SU-DHL-6 (cell line): Measurements from ENCODE around the gene TECPR2.

ENCODE experiments used
- CTCF ChIP-seq: fragments of 200-600 bp; sonication (generic); IDR thresholded peaks from one replicate; pipeline ENCODE4 v1.5.1; 2017; ENCODE audit warnings: antibody characterized with exemption, mild to moderate bottlenecking, low read length, moderate library complexity; ENCODE audit not compliant: insufficient read depth, poor library complexity, severe bottlenecking
- EZH2phosphoT487 ChIP-seq: fragments of 200-600 bp; sonication (generic), shearing (Covaris generic); conservative IDR thresholded peaks from 2 replicates; pipeline ENCODE4 v1.6.1; 2018; ENCODE audit warnings: mild to moderate bottlenecking, antibody characterized with exemption, low read length, moderate library complexity, mixed read lengths

- TF ChIP-seq CTCF (no peak), EZH2phosphoT487 (no peak)
Observed at GRCh38 chr14:102506626-102506925, 143.8 kb downstream of the TECPR2 start.
